Brain microvascular endothelial cell (primary cell): ENCODE results near the gene ZNF692.

Experiments
- DNase-seq: peaks from one replicate; pipeline ENCODE4 v3.0.0-alpha.2; 2020
- H3K27ac ChIP-seq: fragments of 250-450 bp; sonication (Bioruptor Pico); 2 replicates; pipeline ENCODE4 v1.5.1; 2020; ENCODE audit warnings: mild to moderate bottlenecking, moderate library complexity
- H3K27me3 ChIP-seq: fragments of 250-450 bp; sonication (Bioruptor Pico); replicated peaks from 2 replicates; pipeline ENCODE4 v1.5.1; 2020; ENCODE audit warnings: mild to moderate bottlenecking
- H3K36me3 ChIP-seq: fragments of 250-450 bp; sonication (Bioruptor Pico); replicated peaks from 2 replicates; pipeline ENCODE4 v1.5.1; 2020; ENCODE audit warnings: mild to moderate bottlenecking
- H3K4me3 ChIP-seq: 2 replicates; pipeline ENCODE4 v1.5.1; 2011; ENCODE audit warnings: low read depth, mild to moderate bottlenecking, control low read depth, low read length, moderate library complexity
- CTCF ChIP-seq: IDR thresholded peaks from 2 replicates; pipeline ENCODE4 v1.5.1; 2011; ENCODE audit warnings: low read depth, mild to moderate bottlenecking, moderate library complexity, low read length, control low read depth, inconsistent platforms; ENCODE audit errors: missing control alignments
- in situ Hi-C: cut with HindIII; loops from 2 replicates; pipeline ENCODE4 v1.10.0; 2017; ENCODE audit warnings: low sequenced_read_pairs, low pct_ligation_motif_present

Gene ZNF692

DNA sequence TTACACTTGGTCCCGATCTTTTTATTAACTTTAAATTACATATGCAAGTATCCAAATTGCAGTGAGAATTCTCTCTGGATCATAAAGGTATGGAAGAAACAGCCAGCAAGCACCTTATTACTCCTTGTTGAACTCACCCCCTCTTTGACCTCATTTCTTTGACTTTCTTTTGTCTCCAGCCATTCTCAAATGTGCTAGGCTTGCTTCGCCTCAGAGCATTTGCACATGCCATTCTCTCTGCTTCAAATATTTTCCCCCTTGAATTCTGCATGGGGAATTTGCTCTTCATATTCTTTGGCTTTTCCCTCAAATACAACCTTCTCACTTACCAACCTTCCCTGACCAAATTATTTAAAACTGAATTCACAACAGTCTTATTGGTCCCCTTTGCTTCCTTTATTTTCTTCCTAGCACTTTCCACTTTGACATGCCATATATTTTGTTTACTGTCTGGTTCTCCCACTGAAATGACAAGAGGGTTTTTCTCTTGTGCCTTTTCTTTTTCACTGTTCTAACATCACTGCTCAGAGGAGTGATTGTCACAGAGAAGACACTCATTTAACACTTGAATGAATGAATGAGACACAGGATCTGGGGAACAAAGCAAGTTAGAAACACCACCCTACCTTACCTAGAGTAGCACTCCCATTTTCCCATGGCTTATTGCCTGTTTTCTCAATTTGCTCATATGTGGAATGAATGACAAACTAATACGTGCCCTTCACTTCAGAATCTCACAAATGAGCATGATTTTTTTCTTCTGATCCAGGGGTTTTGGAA, 45.7 kb upstream of the ZNF692 start:
- in situ Hi-C loops = no loop called here
- no peak overlapping the region for H3K27ac ChIP-seq
- H3K27me3 ChIP-seq = peaks cover 3% of the 10 kb centered on the region
- H3K36me3 ChIP-seq = no peaks in the 10 kb centered on the region
- no peak for TF ChIP-seq CTCF
- DNase-seq = no peak
- H3K4me3 ChIP-seq = no peak overlapping the region

GRCh38 chr1:248901578-248901977, 42.7 kb upstream of the ZNF692 start:
- TF ChIP-seq CTCF = no peak
- peaks cover 3% of the 10 kb centered on the region for H3K27me3 ChIP-seq
- H3K4me3 ChIP-seq = no peak overlapping the region
- H3K27ac ChIP-seq = no peak overlapping the region
- in situ Hi-C loops = no loop called here
- H3K36me3 ChIP-seq = no peaks in the 10 kb centered on the region
- DNase-seq = no peak

DNA sequence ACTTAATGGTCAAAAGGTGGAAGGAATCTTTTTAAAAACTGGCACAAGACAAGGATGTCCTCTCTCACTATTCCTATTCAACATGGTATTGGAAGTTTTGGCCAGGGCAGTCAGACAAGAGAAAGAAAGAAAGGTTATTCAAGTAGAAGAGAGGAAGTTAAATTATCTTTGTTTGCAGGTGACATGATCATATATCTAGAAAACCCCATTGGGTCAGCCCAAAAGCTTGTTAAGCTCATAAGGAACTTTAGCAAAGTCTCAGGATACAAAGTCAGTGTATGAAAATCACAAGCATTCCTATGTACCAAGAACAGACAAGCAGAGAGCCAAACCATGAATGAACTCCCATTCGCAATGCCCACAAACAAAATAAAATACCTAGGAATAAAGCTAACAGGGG, 41.8 kb upstream of the ZNF692 start:
- no peak for DNase-seq
- no peak for TF ChIP-seq CTCF

GRCh38 chr1:248897412-248898337, 38.8 kb upstream of the ZNF692 start:
- TF ChIP-seq CTCF = no peak
- DNase-seq = no peak
- in situ Hi-C loops = no loop called here
- H3K36me3 ChIP-seq = no peaks in the 10 kb centered on the region
- peaks cover 3% of the 10 kb centered on the region for H3K27me3 ChIP-seq
- H3K27ac ChIP-seq = no peak overlapping the region
- no peak overlapping the region for H3K4me3 ChIP-seq

More for the DNA sequence above, 41.8 kb upstream of the ZNF692 start:
- Histone ChIP-seq H3K36me3 (no peaks in the 10 kb centered on the region), H3K27ac (no peak overlapping the region), H3K4me3 (no peak overlapping the region), H3K27me3 (peaks cover 3% of the 10 kb centered on the region)
- in situ Hi-C loops = no loop called here

- Histone ChIP-seq H3K27me3 (no peaks in the 10 kb centered on the region), H3K4me3 (no peak overlapping the region), H3K27ac (no peak overlapping the region), H3K36me3 (no peaks in the 10 kb centered on the region)
- DNase-seq = no peak
- in situ Hi-C loops = no loop called here
- no peak for TF ChIP-seq CTCF
These were observed 36.0 kb upstream of the ZNF692 start for GRCh38 chr1:248894837-248895236.
